SKM-1 (cell line): ENCODE results near the gene MEF2C.

Source experiments
- DNase-seq: peaks from one replicate; lab custom pipeline; 2025; ENCODE audit not compliant: unreplicated experiment; lab: John Stamatoyannopoulos, UW

MEF2C gene

GRCh38 chr5:88830567-88830966, 52.4 kb downstream of the MEF2C start:
- no peak for DNase-seq

- no peak for DNase-seq
Measured at GRCh38 chr5:88829775-88830174, 53.2 kb downstream of the MEF2C start.

GRCh38 chr5:88829054-88829453, 53.9 kb downstream of the MEF2C start:
- peak; percentile 66 for DNase-seq

GRCh38 chr5:88827997-88828396, 55.0 kb downstream of the MEF2C start:
- no peak for DNase-seq

GRCh38 chr5:88826646-88827585, 56.1 kb downstream of the MEF2C start:
- DNase-seq = peak; percentile 91

- peak; percentile 71 for DNase-seq
Measured at GRCh38 chr5:88825584-88826315, 57.2 kb downstream of the MEF2C start.

- DNase-seq = peak; percentile 71
Measured at GRCh38 chr5:88824892-88825583, 57.9 kb downstream of the MEF2C start.

GRCh38 chr5:88824141-88824540, 58.8 kb downstream of the MEF2C start:
- DNase-seq = no peak

GRCh38 chr5:88823201-88823600, 59.8 kb downstream of the MEF2C start:
- no peak for DNase-seq

- no peak for DNase-seq
Measured at GRCh38 chr5:88821161-88821560, 61.8 kb downstream of the MEF2C start.

- no peak for DNase-seq
Measured at GRCh38 chr5:88820581-88820980, 62.4 kb downstream of the MEF2C start.

GRCh38 chr5:88819301-88819999, 63.5 kb downstream of the MEF2C start:
- no peak for DNase-seq

- DNase-seq = no peak
Measured at GRCh38 chr5:88818296-88818695, 64.7 kb downstream of the MEF2C start.

- no peak for DNase-seq
Measured at GRCh38 chr5:88816195-88816594, 66.8 kb downstream of the MEF2C start.

GRCh38 chr5:88815050-88815789, 67.8 kb downstream of the MEF2C start:
- DNase-seq = no peak

GRCh38 chr5:88813805-88814575, 69.0 kb downstream of the MEF2C start:
- no peak for DNase-seq

- peak; percentile 51 for DNase-seq
Measured at GRCh38 chr5:88813244-88813643, 69.7 kb downstream of the MEF2C start.

GRCh38 chr5:88808153-88808552, 74.8 kb downstream of the MEF2C start:
- no peak for DNase-seq

- DNase-seq = no peak
Measured at GRCh38 chr5:88807327-88807726, 75.7 kb downstream of the MEF2C start.
